A549 (cell line): Measurements from ENCODE around the gene OSGIN1. TPM values are rescaled to one million over a fixed set of nuclear protein-coding genes. Genes with fewer than 3 reads are reported as not detected.
A peak's percentile ranks its signal among the peaks of the same experiment; 100 is the strongest.

ENCODE experiments used
- ATAC-seq, 2 experiments: fragments of 200-7000 bp in 1 of 2; fragments of >200 bp in 1 of 2; cut with Nextera tagmentation in 1 of 2; cut with Tn5 transposase in 1 of 2; 3 replicates each; pipeline versions ENCODE4 v1.8.0 to v1.9.1; 2018 to 2020; ENCODE audit warnings: mild to moderate bottlenecking in 1 of 2, moderate library complexity in 1 of 2
- CTCF ChIA-PET: fragments of 300-600 bp; sonication (Branson Sonifier 250); formaldehyde crosslinking; extraction: SDS; loops from one replicate; lab custom pipeline; 2021; ENCODE audit warnings: antibody characterized with exemption, inconsistent platforms; lab: Yijun Ruan, JAX
- POLR2A ChIA-PET: fragments of 350-600 bp; formaldehyde crosslinking; extraction: SDS; loops from one replicate; lab custom pipeline; 2021; ENCODE audit warnings: antibody characterized with exemption, inconsistent platforms; lab: Yijun Ruan, JAX
- DNase-seq, 2 experiments: peaks; one replicate each; pipeline versions ENCODE4 v3.0.0 to v3.0.0-alpha.2; 2011 to 2016; ENCODE audit warnings: low read depth in 1 of 2, low spot score in 1 of 2
- FAIRE-seq: peaks from 2 replicates; lab custom pipeline; 2011; peaks lifted over from hg19 to GRCh38; lab: Jason Lieb, UNC
- H3K27ac ChIP-seq, 2 experiments: fragments of >200 bp; sonication (Bioruptor Twin); formaldehyde crosslinking; 3 replicates each; pipeline ENCODE4 v1.5.1; 2016 to 2017
- H3K4me1 ChIP-seq: fragments of >200 bp; sonication (Bioruptor Twin); formaldehyde crosslinking; 3 replicates; pipeline ENCODE4 v1.6.1; 2016
- H3K4me2 ChIP-seq: fragments of >200 bp; sonication (Bioruptor Twin); formaldehyde crosslinking; 3 replicates; pipeline ENCODE4 v1.6.1; 2016
- H3K4me3 ChIP-seq: fragments of >200 bp; sonication (Bioruptor Twin); formaldehyde crosslinking; 3 replicates; pipeline ENCODE4 v1.5.1; 2016
- H3K9me3 ChIP-seq: fragments of >200 bp; sonication (Bioruptor Twin); formaldehyde crosslinking; 3 replicates; pipeline ENCODE4 v1.6.1; 2016
- CHD2 ChIP-seq: fragments of 150-350 bp; IDR thresholded peaks from 2 replicates; pipeline ENCODE4 v1.6.1; 2014; ENCODE audit warnings: low read length; ENCODE audit not compliant: partially characterized antibody
- CHD4 ChIP-seq: fragments of 200-600 bp; sonication (generic); IDR thresholded peaks from 2 replicates; pipeline ENCODE4 v1.6.1; 2016; ENCODE audit warnings: antibody characterized with exemption, mild to moderate bottlenecking, borderline replicate concordance
- EP300 ChIP-seq, 2 experiments: fragments of >200 bp; sonication (Bioruptor Twin); formaldehyde crosslinking; IDR thresholded peaks; 2 replicates in 1 of 2; 3 replicates in 1 of 2; pipeline ENCODE4 v1.6.1; 2016 to 2017
- FOSL2 ChIP-seq, 2 experiments: fragments of 450-650 bp in 1 of 2; fragments of >200 bp in 1 of 2; sonication (Bioruptor Twin) in 1 of 2; formaldehyde crosslinking; IDR thresholded peaks; 2 replicates each; pipeline versions ENCODE4 v1.5.0 to v1.6.1; 2016 to 2020; ENCODE audit warnings: mild to moderate bottlenecking in 1 of 2, moderate library complexity in 1 of 2
- HOXA7 ChIP-seq: fragments of 250-450 bp; sonication (Bioruptor Pico); IDR thresholded peaks from 2 replicates; pipeline ENCODE4 v1.5.0; 2020; ENCODE audit warnings: mild to moderate bottlenecking, moderate library complexity
- JUN ChIP-seq, 2 experiments: fragments of >200 bp; sonication (Bioruptor Twin); formaldehyde crosslinking; IDR thresholded peaks; 2 replicates in 1 of 2; 3 replicates in 1 of 2; pipeline ENCODE4 v1.6.1; 2016 to 2017
- RAD21 ChIP-seq, 2 experiments: fragments of >200 bp in 1 of 2; sonication (Bioruptor Twin) in 1 of 2; formaldehyde crosslinking in 1 of 2; IDR thresholded peaks in 1 of 2; conservative IDR thresholded peaks in 1 of 2; 2 replicates in 1 of 2; 3 replicates in 1 of 2; pipeline ENCODE4 v1.6.1; 2012 to 2018; ENCODE audit warnings: inconsistent platforms in 1 of 2
- RNF2 ChIP-seq: fragments of 200-600 bp; sonication (generic); IDR thresholded peaks from 2 replicates; pipeline ENCODE4 v1.6.1; 2016; ENCODE audit warnings: low read depth, mild to moderate bottlenecking, antibody characterized with exemption, moderate library complexity, borderline replicate concordance
- SMC3 ChIP-seq: fragments of >200 bp; sonication (Bioruptor Twin); formaldehyde crosslinking; IDR thresholded peaks from 3 replicates; pipeline ENCODE4 v1.6.1; 2018; ENCODE audit warnings: inconsistent platforms
- TFCP2L1 ChIP-seq: fragments of 250-450 bp; sonication (Bioruptor Pico); IDR thresholded peaks from 2 replicates; pipeline ENCODE4 v1.5.0; 2021; ENCODE audit warnings: mild to moderate bottlenecking
- TP53 ChIP-seq: fragments of 250-450 bp; sonication (Bioruptor Pico); IDR thresholded peaks from 2 replicates; pipeline ENCODE4 v1.5.0; 2021; ENCODE audit warnings: mild to moderate bottlenecking, moderate library complexity
- WGBS: methylation state at CpG from one replicate; pipeline ENCODE4 v1.1.6; 2017; ENCODE audit errors: missing lambda C conversion rate; 5-methylcytosine and 5-hydroxymethylcytosine counted together
- polyA plus RNA-seq, 4 experiments: library from polyadenylated mRNA; depleted of rRNA in 3 of 4; stranded (reverse); fragments of >200 nt; fragmentation: RNase III in 1 of 4; extraction: RNeasy Plus Mini Kit Qiagen cat#74134 plus additional on column Dnase treatment in 1 of 4; gene quantifications; 2 replicates in 3 of 4; 3 replicates in 1 of 4; pipeline ENCODE4 v1.2.3, GENCODE V29; 2011 to 2017
- TF ChIP-seq, protein P1 (sequence below): fragments of >200 bp; sonication (Bioruptor Twin); formaldehyde crosslinking; IDR thresholded peaks from 3 replicates; pipeline ENCODE4 v1.5.1; 2016
- TF ChIP-seq, protein P2 (sequence below): IDR thresholded peaks from 2 replicates; pipeline ENCODE4 v1.6.1; 2012; ENCODE audit warnings: low read depth, borderline replicate concordance
- TF ChIP-seq, protein P3 (sequence below): fragments of 250-450 bp; sonication (Bioruptor Pico); IDR thresholded peaks from 2 replicates; pipeline ENCODE4 v1.5.0; 2021; ENCODE audit warnings: mild to moderate bottlenecking, moderate library complexity, borderline replicate concordance

OSGIN1 gene
- polyA plus RNA-seq, 2 of the 4 experiments (the other 2 are of a cell fraction) = 25.9 to 37.6 TPM

DNA sequence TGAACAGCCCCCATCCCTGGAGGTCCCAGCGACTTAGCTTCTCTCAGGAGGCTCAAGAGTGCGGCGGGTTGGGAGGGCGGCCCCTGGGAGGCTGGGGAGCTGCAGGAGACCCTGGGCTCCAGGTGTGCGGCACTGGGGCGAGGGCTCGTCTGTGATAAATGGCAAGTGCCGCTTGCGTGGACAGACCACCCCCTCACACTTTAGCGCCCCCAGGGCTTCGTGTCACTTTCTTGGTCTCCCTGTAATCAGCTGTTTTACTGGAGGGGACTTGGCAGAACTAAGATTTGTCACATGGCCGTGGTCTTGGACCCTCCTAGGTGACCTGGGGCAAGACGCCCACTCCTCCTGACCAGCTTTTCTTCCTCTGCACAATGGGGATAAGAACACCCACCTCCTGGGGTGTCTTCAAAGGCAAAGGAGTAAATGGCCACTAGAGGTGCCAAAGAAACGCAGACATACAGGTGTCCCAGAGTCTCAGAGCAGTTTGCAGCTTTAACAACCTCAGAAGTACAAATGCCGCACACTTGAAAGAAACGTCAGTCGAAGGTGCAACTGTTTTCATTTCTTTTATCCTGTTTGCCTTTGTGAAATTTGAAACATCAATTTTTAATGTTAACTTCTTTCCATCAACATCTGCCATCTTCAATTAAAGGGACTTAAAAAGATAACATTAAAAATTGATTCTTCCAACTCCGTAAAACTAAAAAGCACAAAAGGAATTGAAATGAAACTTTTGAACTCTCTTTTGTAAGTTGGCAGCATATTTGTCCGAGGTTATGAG is 946 bp downstream of the OSGIN1 start:
- Histone ChIP-seq H3K4me2 (peak overlapping the region; percentile 85), H3K9me3 (no peaks in the 10 kb centered on the region), H3K4me3 (peak overlapping the region; percentile 67), H3K4me1 (peaks cover 38% of the 10 kb centered on the region), H3K27ac (peak overlapping the region; percentile 93 to 98)
- ChIA-PET CTCF (interaction anchor here (0.7 to 16.1 kb wide), 29 partner anchors 9 to 552 kb away, joined by 3 to 414 read pairs (median 4); no protein-coding TSS in a partner anchor), POLR2A (interaction anchor here (0.8 to 1.9 kb wide), 5 partner anchors 10 to 551 kb away, joined by 3 to 6 read pairs (median 5); partner anchors contain the start of gene MBTPS1)
- WGBS = under 1% methylated on average over 18 of the region's 19 CpGs
- TF ChIP-seq CHD2 (no peak), HOXA7 (CRISPR knock-in tag) (0 out of 2 replicates have a peak, but pooled peaks have one; percentile 28), TFCP2L1 (CRISPR knock-in tag) (0 out of 2 replicates have a peak, but pooled peaks have one; percentile 28), SMC3 (no peak), RAD21 (conservative IDR thresholded peaks at IDR 0.05 in 1 of 2, IDR thresholded peaks at IDR 0.05 in 1 of 2) (0 out of 5 replicates have a peak, but pooled peaks of 1 of the 2 experiments have one; percentile 21), EP300 (IDR thresholded peaks at IDR 0.05) (no peak), CHD4 (no peak)
- TF ChIP-seq, protein P1, sequence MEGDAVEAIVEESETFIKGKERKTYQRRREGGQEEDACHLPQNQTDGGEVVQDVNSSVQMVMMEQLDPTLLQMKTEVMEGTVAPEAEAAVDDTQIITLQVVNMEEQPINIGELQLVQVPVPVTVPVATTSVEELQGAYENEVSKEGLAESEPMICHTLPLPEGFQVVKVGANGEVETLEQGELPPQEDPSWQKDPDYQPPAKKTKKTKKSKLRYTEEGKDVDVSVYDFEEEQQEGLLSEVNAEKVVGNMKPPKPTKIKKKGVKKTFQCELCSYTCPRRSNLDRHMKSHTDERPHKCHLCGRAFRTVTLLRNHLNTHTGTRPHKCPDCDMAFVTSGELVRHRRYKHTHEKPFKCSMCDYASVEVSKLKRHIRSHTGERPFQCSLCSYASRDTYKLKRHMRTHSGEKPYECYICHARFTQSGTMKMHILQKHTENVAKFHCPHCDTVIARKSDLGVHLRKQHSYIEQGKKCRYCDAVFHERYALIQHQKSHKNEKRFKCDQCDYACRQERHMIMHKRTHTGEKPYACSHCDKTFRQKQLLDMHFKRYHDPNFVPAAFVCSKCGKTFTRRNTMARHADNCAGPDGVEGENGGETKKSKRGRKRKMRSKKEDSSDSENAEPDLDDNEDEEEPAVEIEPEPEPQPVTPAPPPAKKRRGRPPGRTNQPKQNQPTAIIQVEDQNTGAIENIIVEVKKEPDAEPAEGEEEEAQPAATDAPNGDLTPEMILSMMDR = peak; percentile 54
- FAIRE-seq = no peak
- peak; percentile 72 to 78 for DNase-seq
- peak; percentile 45 to 62 for ATAC-seq

DNA sequence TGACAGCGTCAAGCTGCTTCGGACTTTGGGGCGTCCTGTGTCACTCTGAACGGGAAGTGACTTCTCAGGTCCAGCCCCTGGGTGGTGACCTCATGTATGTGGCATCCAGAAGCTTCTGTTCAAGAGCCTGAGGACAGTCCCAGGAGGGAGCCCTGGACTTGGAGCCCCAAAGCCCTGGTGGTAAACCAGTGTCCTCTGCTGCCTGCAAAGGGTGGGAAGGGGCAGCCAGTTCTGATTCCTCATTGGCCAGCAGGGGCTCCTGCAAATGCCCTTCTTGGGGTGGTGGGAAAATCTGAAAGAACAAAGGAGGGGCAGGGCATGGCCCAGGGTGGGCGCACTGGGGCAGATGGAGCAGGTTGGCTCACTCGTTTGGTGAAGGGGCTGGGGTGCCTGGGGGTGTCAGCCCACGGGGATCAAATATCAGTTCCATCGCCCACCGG is 1.6 kb downstream of the OSGIN1 start:
- ATAC-seq (peak in 1 of 2 experiments; percentile 7; a peak in 4 of 6 replicates), FAIRE-seq (no peak)
- Histone ChIP-seq H3K27ac (peak overlapping the region; percentile 64 to 93), H3K4me3 (peak overlapping the region; percentile 67)
- TF ChIP-seq RNF2 (no peak), FOSL2 (IDR thresholded peaks at IDR 0.05) (no peak), FOSL2 (CRISPR knock-in tag; IDR thresholded peaks at IDR 0.05) (peak; percentile 4; the same call in 1 of the 2 replicates), TP53 (CRISPR knock-in tag) (peak; percentile 58; the same call in 1 of the 2 replicates), JUN (IDR thresholded peaks at IDR 0.05) (0 out of 5 replicates have a peak, but pooled peaks of 1 of the 2 experiments have one; percentile 24)
- TF ChIP-seq, protein P2, sequence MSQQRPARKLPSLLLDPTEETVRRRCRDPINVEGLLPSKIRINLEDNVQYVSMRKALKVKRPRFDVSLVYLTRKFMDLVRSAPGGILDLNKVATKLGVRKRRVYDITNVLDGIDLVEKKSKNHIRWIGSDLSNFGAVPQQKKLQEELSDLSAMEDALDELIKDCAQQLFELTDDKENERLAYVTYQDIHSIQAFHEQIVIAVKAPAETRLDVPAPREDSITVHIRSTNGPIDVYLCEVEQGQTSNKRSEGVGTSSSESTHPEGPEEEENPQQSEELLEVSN = no peak
- TF ChIP-seq, protein P3, sequence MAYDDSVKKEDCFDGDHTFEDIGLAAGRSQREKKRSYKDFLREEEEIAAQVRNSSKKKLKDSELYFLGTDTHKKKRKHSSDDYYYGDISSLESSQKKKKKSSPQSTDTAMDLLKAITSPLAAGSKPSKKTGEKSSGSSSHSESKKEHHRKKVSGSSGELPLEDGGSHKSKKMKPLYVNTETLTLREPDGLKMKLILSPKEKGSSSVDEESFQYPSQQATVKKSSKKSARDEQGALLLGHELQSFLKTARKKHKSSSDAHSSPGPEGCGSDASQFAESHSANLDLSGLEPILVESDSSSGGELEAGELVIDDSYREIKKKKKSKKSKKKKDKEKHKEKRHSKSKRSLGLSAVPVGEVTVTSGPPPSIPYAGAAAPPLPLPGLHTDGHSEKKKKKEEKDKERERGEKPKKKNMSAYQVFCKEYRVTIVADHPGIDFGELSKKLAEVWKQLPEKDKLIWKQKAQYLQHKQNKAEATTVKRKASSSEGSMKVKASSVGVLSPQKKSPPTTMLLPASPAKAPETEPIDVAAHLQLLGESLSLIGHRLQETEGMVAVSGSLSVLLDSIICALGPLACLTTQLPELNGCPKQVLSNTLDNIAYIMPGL (CRISPR knock-in tag) = no peak
- TF ChIP-seq, all 56 proteins: peak for 3
- Histone ChIP-seq H3K4me1 (peaks cover 38% of the 10 kb centered on the region), H3K9me3 (no peaks in the 10 kb centered on the region), H3K4me2 (peak overlapping the region; percentile 85)
- ChIA-PET CTCF (interaction anchor here (0.5 to 16.1 kb wide), 25 partner anchors 8 to 551 kb away, joined by 3 to 414 read pairs (median 5); partner anchors contain the start of gene SLC38A8), POLR2A (interaction anchor here (1.4 to 1.5 kb wide), 2 partner anchors 10 to 60 kb away, joined by 5 to 6 read pairs; no protein-coding TSS in a partner anchor)
- peak in 1 of 2 experiments; percentile 61 for DNase-seq
- WGBS = 10% methylated on average over 9 of the region's 9 CpGs
